Right cardiac atrium (tissue), 5 donors: ENCODE measurements around the gene NOD2. TPM values are rescaled to one million over a fixed set of nuclear protein-coding genes. Genes with fewer than 3 reads are reported as not detected.
A peak's percentile ranks its signal among the peaks of the same experiment; 100 is the strongest.

Experiments used
- ATAC-seq, 2 donors: fragments of 200-7000 bp; cut with Tn5 transposase; one replicate each; pipeline versions ENCODE4 v1.8.0 to v1.9.1; 2020; ENCODE audit warnings: moderate library complexity in 2 of 2, mild to moderate bottlenecking in 1 of 2
- DNase-seq, 3 donors: peaks; one replicate each; pipeline ENCODE4 v3.0.0-alpha.2; 2020
- H3K27ac ChIP-seq: one replicate; pipeline ENCODE4 v1.5.1; 2013; ENCODE audit warnings: mild to moderate bottlenecking, low read length, control low read depth, moderate library complexity
- H3K27me3 ChIP-seq: one replicate; pipeline ENCODE4 v1.6.1; 2013; ENCODE audit not compliant: control insufficient read depth, insufficient read depth
- H3K4me1 ChIP-seq: one replicate; pipeline ENCODE4 v1.6.1; 2013; ENCODE audit warnings: low read length; ENCODE audit not compliant: control insufficient read depth, insufficient read depth
- H3K4me3 ChIP-seq: one replicate; pipeline ENCODE4 v1.5.1; 2013; ENCODE audit warnings: low read length, control low read depth
- H3K9me3 ChIP-seq: one replicate; pipeline ENCODE4 v1.6.1; 2013; ENCODE audit warnings: low read length; ENCODE audit not compliant: control insufficient read depth
- WGBS: extraction: QIAGEN DNeasy Blood & Tissue Kit; methylation state at CpG from one replicate; pipeline ENCODE4 v1.1.7; 2013; 5-methylcytosine and 5-hydroxymethylcytosine counted together
- intact Hi-C, 4 donors: fragments of 100-400 bp; cut with DNase I; formaldehyde crosslinking; loops; one replicate each; pipeline versions ENCODE4 v1.11.0 to v1.14.0; 2022 to 2023
- long read RNA-seq, 4 donors: library from polyadenylated mRNA; unstranded; transcript quantifications; one replicate each; pipeline ENCODE4 v2.0.0, GENCODE V29; 2020 to 2021
- polyA plus RNA-seq: library from polyadenylated mRNA; stranded (reverse); fragments of 200-250 nt; gene quantifications from one replicate; pipeline ENCODE4 v1.2.3, GENCODE V29; 2013
- total RNA-seq, 4 donors: library from RNA; stranded (reverse); fragmentation: NEBNext Ultra II Directional; extraction: Animal tissue kit (Norgen Biotek cat#: 25700); gene quantifications; one replicate each; pipeline ENCODE4 v1.2.1, GENCODE V29; 2021
- donor health status: healthy with polysubstance abuse.
- donor health status: DM: no; HTN: yes; CAD: no.
- donor health status: DM: no; HTN: no; CAD: no.
- donor health status: DM: no; HTN: yes; CAD: no; lungs with severe emphysema.
- donor health status: DM: yes; HTN: yes; CAD: no.

NOD2 gene
- total RNA-seq (1 to 10 TPM in 2 of 4 donors, under 1 TPM in 2; 0.74 to 1.5 (median 1.1) TPM), polyA plus RNA-seq (0.52 TPM)
- long read RNA-seq, donor 1, partial matches to known transcripts: 0 of 1 reads
- long read RNA-seq, donor 1, other reads (novel, unspliced or antisense): 1 of 1 reads
- long read RNA-seq, donor 2, partial matches to known transcripts: 2 of 2 reads
- long read RNA-seq, donor 2, other reads (novel, unspliced or antisense): 0 of 2 reads
- long read RNA-seq, donor 3, partial matches to known transcripts: 0 of 2 reads
- long read RNA-seq, donor 3, other reads (novel, unspliced or antisense): 1 of 2 reads
- long read RNA-seq, donor 4, partial matches to known transcripts: 1 of 1 reads
- long read RNA-seq, donor 4, other reads (novel, unspliced or antisense): 0 of 1 reads

GRCh38 chr16:50692999-50693781 is at the start of gene NOD2:
NOD2 (plus strand) TSS chr16:50693606; CDS start chr16:50699496, 5,890 bp downstream.
- ATAC-seq (peak; percentile 44 to 64), DNase-seq (peak in 2 of 3 donors; percentile 75 to 76)
- no peaks in the 10 kb centered on the region for H3K27me3 ChIP-seq
- H3K27ac ChIP-seq: no peak within 1 kb of the TSS
- H3K9me3 ChIP-seq: no peaks in the 10 kb centered on the region
- H3K4me3 ChIP-seq: peak within 1 kb of the TSS; percentile 48
- H3K4me1 ChIP-seq: peaks cover 11% of the 10 kb centered on the region
- intact Hi-C loops: no loop called here
- WGBS: 15% methylated on average over 56 of the region's 56 CpGs

GRCh38 chr16:50644245-50644644 is 49.2 kb upstream of the NOD2 start:
- H3K4me1 ChIP-seq: no peaks in the 10 kb centered on the region
- H3K4me3 ChIP-seq: no peak overlapping the region
- peak in 1 of 3 donors; percentile 21 for DNase-seq
- intact Hi-C loops: no loop called here
- H3K27ac ChIP-seq: no peak overlapping the region
- H3K9me3 ChIP-seq: no peaks in the 10 kb centered on the region
- H3K27me3 ChIP-seq: no peaks in the 10 kb centered on the region
- ATAC-seq: no peak
- WGBS: 84% methylated on average over 5 of the region's 5 CpGs

GRCh38 chr16:50644729-50645128 is 48.7 kb upstream of the NOD2 start:
- Histone ChIP-seq H3K27me3 (no peaks in the 10 kb centered on the region), H3K4me3 (no peak overlapping the region), H3K4me1 (no peaks in the 10 kb centered on the region), H3K9me3 (no peaks in the 10 kb centered on the region), H3K27ac (no peak overlapping the region)
- ATAC-seq (peak; percentile 58 to 64), DNase-seq (peak in 1 of 3 donors; percentile 53)
- intact Hi-C loops: no loop called here
- 33% methylated on average over 6 of the region's 6 CpGs for WGBS

- no peak overlapping the region for H3K4me3 ChIP-seq
- no peak overlapping the region for H3K27ac ChIP-seq
- no peaks in the 10 kb centered on the region for H3K4me1 ChIP-seq
- DNase-seq (peak in 1 of 3 donors; percentile 23), ATAC-seq (no peak)
- 68% methylated on average over 20 of the region's 20 CpGs for WGBS
- H3K27me3 ChIP-seq: no peaks in the 10 kb centered on the region
- intact Hi-C loops: no loop called here
- H3K9me3 ChIP-seq: no peaks in the 10 kb centered on the region
These were observed 47.7 kb upstream of the NOD2 start for GRCh38 chr16:50645563-50646220.

GRCh38 chr16:50646345-50646744 is 47.1 kb upstream of the NOD2 start:
- no peaks in the 10 kb centered on the region for H3K4me1 ChIP-seq
- ATAC-seq (no peak), DNase-seq (peak in 1 of 3 donors; percentile 29)
- no peaks in the 10 kb centered on the region for H3K27me3 ChIP-seq
- H3K9me3 ChIP-seq: no peaks in the 10 kb centered on the region
- intact Hi-C loops: no loop called here
- H3K4me3 ChIP-seq: no peak overlapping the region
- H3K27ac ChIP-seq: no peak overlapping the region
- 74% methylated on average over 8 of the region's 8 CpGs for WGBS

- H3K9me3 ChIP-seq: no peaks in the 10 kb centered on the region
- ATAC-seq (no peak), DNase-seq (peak in 1 of 3 donors; percentile 4)
- no peak overlapping the region for H3K27ac ChIP-seq
- intact Hi-C loops: no loop called here
- 98% methylated on average over 3 of the region's 3 CpGs for WGBS
- no peak overlapping the region for H3K4me3 ChIP-seq
- H3K4me1 ChIP-seq: no peaks in the 10 kb centered on the region
- H3K27me3 ChIP-seq: no peaks in the 10 kb centered on the region
These were observed 41.5 kb upstream of the NOD2 start for GRCh38 chr16:50651835-50652438.

- intact Hi-C loops: no loop called here
- Histone ChIP-seq H3K9me3 (no peaks in the 10 kb centered on the region), H3K4me1 (no peaks in the 10 kb centered on the region), H3K27me3 (no peaks in the 10 kb centered on the region), H3K27ac (no peak overlapping the region), H3K4me3 (no peak overlapping the region)
- WGBS: 60% methylated on average over 14 of the region's 14 CpGs
- ATAC-seq (no peak), DNase-seq (no peak)
These were observed 40.5 kb upstream of the NOD2 start for GRCh38 chr16:50652836-50653425.

GRCh38 chr16:50653633-50654519 is 39.5 kb upstream of the NOD2 start:
- intact Hi-C loops: no loop called here
- 85% methylated on average over 11 of the region's 11 CpGs for WGBS
- Histone ChIP-seq H3K4me1 (no peaks in the 10 kb centered on the region), H3K27me3 (no peaks in the 10 kb centered on the region), H3K4me3 (no peak overlapping the region), H3K9me3 (no peaks in the 10 kb centered on the region), H3K27ac (no peak overlapping the region)
- ATAC-seq (no peak), DNase-seq (peak in 1 of 3 donors; percentile 10)

GRCh38 chr16:50655558-50656055 is 37.8 kb upstream of the NOD2 start:
- ATAC-seq: no peak
- peak in 1 of 3 donors; percentile 1 for DNase-seq
- no peaks in the 10 kb centered on the region for H3K9me3 ChIP-seq
- H3K27me3 ChIP-seq: no peaks in the 10 kb centered on the region
- no peak overlapping the region for H3K27ac ChIP-seq
- H3K4me3 ChIP-seq: no peak overlapping the region
- H3K4me1 ChIP-seq: no peaks in the 10 kb centered on the region
- WGBS: 87% methylated on average over 3 of the region's 3 CpGs
- intact Hi-C loops: no loop called here
